ENCODE measurements around the gene PRR16.

- TF ChIP-seq TP53 (CRISPR knock-in tag; IDR thresholded peaks at IDR 0.05), result no peak
- TF ChIP-seq, protein P1, sequence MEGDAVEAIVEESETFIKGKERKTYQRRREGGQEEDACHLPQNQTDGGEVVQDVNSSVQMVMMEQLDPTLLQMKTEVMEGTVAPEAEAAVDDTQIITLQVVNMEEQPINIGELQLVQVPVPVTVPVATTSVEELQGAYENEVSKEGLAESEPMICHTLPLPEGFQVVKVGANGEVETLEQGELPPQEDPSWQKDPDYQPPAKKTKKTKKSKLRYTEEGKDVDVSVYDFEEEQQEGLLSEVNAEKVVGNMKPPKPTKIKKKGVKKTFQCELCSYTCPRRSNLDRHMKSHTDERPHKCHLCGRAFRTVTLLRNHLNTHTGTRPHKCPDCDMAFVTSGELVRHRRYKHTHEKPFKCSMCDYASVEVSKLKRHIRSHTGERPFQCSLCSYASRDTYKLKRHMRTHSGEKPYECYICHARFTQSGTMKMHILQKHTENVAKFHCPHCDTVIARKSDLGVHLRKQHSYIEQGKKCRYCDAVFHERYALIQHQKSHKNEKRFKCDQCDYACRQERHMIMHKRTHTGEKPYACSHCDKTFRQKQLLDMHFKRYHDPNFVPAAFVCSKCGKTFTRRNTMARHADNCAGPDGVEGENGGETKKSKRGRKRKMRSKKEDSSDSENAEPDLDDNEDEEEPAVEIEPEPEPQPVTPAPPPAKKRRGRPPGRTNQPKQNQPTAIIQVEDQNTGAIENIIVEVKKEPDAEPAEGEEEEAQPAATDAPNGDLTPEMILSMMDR (IDR thresholded peaks at IDR 0.05), result no peak
- no peak for TF ChIP-seq MAX (IDR thresholded peaks at IDR 0.05)
- no peak for TF ChIP-seq ZSCAN20 (CRISPR knock-in tag; IDR thresholded peaks at IDR 0.05)
- TF ChIP-seq RFX5 (IDR thresholded peaks at IDR 0.05), result no peak
- no peak for TF ChIP-seq CEBPB (IDR thresholded peaks at IDR 0.05)
- TF ChIP-seq ELK1 (IDR thresholded peaks at IDR 0.05; ENCODE audit: low read depth, low read length), result no peak
Measured at GRCh38 chr5:120449501-120449900, 14.6 kb upstream of the PRR16 start.
